ENCODE data around the gene TMOD3.

Gene TMOD3

GRCh38 chr15:51828621-51829375 lies 655 bp upstream of the TMOD3 start:
- DNase-seq = no peak

DNA sequence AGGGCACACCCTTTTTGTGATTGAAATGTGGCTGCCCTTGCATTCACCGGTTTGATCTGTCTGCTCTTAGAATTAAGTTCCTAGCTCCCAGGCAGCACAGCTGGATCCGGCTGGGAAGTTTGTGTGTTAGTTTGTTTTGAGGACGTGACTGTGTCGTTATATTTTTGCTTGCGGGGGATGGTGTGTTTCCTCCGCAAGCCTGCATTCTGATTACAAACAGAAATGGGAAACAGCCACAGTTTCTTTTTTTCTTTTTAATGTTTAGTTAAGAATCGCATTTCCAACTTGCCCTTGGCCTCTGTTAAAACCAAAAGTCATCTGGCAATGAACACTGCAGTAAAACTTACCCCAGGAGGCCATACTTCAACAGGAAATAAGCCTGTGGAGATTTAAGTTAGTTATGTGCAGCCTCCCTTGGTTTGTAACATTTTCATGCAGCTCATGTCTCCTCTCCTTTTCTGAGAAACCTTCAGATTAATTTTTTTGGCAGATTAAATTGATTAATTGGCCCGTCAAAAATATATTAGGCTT lies 888 bp downstream of the TMOD3 start:
- DNase-seq = no peak

- DNase-seq = no peak
Observed at GRCh38 chr15:51833772-51834171, 4.3 kb downstream of the TMOD3 start.

- no peak for DNase-seq
Observed at GRCh38 chr15:51837792-51838251, 8.4 kb downstream of the TMOD3 start.

DNA sequence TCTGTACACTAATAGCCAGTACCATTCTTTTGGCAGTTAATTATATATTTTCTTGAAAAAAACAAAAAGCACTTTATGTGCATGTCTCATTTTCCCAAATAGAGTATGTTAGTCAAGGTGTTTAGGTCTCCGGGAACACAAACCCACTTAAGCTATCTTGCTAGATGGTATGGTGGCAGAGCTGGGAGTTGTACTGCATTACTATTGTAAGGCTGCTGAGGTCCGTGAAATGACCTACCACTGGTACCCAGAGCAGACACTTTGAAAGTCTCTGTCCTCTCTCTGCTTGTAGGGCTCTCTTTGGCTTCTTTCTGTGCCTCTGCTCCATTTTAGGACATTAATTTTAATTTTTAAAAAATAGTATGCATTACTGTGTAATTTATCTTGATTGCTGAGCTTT lies 8.8 kb downstream of the TMOD3 start:
- no peak for DNase-seq

DNA sequence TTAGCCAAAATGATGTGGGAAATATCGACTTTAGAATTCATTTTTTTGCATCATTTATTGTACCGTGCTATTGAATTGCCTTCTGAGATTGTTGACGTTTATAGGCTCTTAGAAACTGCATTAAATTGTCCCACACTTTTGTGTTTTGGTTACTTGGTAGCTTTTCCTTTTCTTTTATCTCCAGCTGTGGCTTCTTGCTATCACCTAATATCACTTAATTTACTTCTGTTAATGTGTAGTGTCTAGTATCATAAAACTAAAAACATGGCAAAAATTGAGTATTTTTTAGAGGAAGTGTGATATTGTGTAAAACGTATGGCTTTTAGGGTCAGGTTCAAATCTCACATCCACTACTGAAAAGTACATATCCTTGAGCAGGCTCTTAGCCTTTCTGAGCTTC lies 11.2 kb downstream of the TMOD3 start:
- no peak for DNase-seq

DNA sequence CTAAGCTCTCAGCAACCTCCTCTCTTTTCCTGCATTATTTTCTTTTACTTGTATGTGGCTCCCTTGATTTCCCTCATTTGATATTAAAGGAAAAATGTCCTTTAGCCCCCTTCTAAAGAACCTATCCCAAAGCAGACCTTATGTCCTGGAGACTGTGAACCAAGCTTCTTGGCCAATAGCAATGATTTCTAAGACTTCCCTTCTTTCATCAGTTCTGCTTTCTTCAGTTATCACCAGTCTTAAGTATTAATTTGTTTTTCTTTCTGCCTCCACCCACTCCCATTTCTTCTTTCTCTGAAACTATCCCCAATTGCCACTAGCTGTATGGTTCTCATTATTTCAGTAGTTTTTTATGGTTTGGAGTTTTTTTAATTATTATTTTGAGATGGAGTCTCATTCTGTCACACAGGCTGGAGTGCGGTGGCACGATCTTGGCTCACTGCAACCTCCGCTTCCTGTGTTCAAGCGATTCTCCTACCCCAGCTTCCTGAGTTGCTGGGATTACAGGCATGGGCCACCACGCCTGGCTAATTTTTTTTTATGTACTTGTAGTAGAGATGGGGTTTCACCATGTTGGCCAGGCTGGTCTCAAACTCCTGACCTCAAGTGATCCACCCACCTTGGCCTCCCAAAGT lies 12.1 kb downstream of the TMOD3 start:
- no peak for DNase-seq

DNA sequence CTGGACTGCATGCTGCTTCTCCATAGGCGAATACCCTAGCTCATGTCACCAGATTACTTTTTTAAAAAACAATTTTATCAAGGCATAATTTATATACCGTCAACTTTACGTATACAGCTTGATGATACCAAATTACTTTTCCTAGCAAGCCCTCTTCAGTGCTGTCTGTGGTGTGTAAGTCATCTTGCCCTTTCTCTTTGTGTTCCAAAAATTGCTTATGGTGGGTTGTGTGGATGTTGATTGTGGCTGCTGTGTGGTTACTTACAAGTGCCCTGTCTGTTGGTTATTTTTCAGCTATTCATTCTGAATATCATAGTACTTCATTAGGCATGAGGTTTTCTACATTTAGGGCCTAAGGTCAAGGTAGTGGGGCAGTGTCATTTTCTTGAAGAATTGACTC lies 12.8 kb downstream of the TMOD3 start:
- DNase-seq = no peak

DNA sequence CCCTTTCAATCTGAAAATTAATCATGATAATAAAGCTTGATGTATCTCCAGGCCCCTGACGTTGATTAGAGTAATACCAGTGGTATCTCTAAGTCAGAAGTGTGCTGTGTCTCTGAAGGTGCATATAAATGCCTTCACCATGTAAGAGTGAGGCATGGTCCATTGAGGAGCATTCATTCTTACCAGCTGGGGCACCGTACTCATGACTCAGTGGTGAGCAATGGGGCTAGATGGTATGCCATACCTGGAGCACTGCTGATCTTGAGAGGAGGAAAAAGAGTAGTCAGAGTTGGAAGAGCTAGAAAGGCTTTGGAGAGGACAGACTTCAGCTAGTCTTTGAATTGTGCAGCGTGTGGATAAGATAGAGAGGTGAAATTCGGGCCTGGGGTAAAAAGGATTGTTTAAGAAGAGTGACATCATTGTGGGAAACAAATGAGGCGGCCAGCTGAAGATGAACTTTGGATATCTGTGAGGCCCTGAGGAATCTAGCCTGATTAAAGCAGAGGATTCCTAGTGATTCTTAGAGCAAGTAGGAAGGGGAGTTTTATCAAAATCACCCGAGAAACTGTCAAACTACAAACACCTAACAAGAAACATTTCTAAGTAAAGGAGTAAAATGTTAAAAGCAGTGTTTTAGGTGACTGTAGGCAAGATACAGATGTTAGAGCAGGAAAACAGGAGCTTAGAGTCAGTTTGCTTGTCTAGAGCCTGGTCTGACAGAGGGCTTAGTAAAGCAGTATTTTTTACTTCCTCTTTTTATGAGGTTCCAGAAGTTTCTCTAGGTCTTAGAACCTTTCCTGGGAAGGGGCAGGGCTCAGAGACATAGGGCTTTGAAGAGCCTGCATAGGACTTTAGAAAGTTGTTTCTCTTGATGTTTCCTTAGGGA lies 13.6 kb downstream of the TMOD3 start:
- no peak for DNase-seq

- no peak for DNase-seq
Observed at GRCh38 chr15:51844747-51845426, 15.4 kb downstream of the TMOD3 start.

DNA sequence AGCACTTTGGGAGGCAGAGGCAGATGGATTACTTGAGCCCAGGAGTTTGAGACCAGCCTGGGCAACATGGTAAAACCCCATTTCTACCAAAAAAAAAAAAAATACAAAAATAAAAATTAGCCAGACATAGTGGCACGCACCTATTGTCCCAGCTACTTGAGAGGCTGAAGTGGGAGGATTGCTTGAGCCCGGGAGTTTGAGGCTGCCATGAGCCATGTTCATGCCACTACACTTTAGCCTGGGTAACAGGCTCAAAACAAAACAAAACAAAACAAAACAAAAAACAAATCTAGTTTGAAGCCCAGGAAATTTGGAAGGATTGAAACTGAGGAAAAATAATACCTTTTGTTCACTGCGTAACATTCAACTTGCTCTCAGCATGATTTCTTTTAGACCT lies 16.6 kb downstream of the TMOD3 start:
- no peak for DNase-seq

- DNase-seq = no peak
Observed at GRCh38 chr15:51846463-51847230, 17.2 kb downstream of the TMOD3 start.

- no peak for DNase-seq
Observed at GRCh38 chr15:51848811-51849210, 19.4 kb downstream of the TMOD3 start.

DNA sequence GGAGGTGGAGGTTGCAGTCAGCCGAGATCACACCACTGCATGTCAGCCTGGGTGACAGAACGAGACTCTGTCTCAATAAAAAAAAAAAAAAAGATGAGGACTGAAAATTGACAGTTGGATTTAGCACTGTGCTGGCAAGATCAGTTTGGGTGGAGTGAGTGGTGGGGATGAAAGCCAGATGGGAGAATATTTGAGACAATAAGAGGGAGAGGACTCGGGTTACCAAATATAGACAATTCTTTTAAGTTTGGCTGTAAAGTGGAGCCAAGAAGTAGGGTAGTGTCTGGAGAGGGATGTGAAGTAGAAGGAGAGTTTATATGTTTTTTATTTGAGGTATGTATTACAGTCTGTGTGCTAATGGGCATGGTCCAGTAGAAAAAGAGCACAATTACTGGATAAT lies 20.4 kb downstream of the TMOD3 start:
- no peak for DNase-seq

- no peak for DNase-seq
Observed at GRCh38 chr15:51853998-51854397, 24.5 kb downstream of the TMOD3 start.

DNA sequence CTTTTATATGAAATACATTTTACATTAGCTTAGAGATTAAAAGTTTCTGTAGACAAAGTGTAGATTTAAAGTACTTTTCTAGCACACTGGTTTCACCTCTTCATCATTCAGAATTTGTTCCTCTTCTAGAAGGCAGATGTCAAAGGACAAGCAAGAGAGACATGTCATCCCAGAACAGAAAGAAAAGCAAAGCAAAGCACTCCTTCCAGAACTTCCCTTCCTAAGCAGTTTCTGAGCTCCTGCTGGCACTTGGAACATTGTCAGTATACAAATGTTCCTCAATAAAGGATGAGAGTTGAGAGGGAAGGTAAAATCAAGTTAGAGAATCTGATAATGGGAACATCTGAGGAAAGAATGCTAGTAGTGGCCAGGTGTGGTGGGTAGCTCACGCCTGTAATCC lies 26.2 kb downstream of the TMOD3 start:
- no peak for DNase-seq

- DNase-seq = no peak
Observed at GRCh38 chr15:51856714-51857380, 27.4 kb downstream of the TMOD3 start.

DNA sequence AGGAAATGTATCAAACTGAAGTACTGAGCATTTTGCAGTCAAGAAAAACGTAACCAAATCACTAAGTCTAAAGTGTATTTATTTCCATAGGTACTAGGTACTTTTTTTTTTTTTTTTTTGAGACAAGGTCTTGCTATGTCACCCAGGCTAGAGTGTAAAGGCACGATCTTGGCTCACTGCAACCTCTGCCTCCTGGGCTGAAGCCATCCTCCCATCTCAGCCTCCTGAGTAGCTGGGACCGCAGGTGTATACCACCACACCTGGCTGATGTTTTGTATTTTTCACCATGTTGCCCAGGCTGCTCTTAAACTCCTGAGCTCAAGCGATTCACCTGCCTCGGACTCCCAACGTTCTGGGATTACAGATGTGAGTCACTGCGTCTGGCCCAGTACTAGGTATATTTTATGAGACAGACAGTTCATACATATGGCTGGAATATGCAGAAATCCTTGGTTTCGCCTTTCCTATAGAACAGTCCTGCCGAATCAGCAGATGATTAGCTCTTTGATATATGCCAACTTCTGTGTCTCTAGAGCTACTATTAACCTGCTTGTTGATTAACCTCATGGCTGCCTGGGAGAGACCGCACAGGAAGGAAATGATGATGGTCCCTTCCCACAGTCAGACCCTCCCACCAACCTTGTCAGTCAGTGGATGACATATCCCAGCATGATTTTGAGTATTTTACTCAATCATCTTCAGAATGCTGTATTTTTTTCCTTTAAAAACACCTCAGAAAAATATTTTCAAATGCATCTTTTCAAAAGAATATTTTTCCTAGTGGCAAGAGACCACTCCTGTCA lies 32.3 kb downstream of the TMOD3 start:
- no peak for DNase-seq

GRCh38 chr15:51863131-51863530 lies 33.7 kb downstream of the TMOD3 start:
- DNase-seq = no peak

DNA sequence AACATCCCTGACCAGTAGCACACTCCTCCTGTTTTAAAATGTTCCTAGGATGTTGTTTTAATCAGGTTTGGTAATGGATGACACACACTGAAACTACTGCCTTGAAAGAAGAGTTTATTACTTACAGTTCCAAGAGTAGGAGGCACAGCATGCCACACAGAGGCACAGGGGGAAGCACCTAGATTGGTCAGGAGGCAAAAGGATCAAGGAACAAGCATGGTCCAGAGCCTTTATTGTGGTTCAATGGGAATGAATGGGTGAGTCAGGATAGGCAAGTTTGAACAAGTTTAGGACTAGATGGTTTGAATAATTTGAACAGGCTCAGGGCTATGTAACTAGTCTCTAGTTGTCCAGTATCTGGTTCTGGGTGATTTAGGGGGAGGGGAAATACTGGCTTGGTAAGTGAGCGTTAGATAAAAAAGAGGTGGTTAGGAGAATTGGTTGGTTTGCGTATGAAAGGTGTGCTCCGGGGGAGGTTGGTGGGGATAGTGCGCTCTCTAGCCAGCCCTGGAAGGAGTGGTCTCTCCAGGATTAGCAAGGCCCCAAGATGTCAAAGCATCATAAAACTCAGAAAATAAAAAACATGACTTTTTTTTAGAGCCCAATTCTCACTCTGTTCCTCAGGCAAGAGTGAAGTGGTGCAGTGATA lies 35.1 kb downstream of the TMOD3 start:
- no peak for DNase-seq
